Measurements from ENCODE around the gene ZFYVE27. TPM values are rescaled to one million over a fixed set of nuclear protein-coding genes. Genes with fewer than 3 reads are reported as not detected.
A peak's percentile ranks its signal among the peaks of the same experiment; 100 is the strongest.

Gene ZFYVE27
- total and polyA plus RNA-seq, 2 donors, result 13.8 to 23.7 TPM

DNA sequence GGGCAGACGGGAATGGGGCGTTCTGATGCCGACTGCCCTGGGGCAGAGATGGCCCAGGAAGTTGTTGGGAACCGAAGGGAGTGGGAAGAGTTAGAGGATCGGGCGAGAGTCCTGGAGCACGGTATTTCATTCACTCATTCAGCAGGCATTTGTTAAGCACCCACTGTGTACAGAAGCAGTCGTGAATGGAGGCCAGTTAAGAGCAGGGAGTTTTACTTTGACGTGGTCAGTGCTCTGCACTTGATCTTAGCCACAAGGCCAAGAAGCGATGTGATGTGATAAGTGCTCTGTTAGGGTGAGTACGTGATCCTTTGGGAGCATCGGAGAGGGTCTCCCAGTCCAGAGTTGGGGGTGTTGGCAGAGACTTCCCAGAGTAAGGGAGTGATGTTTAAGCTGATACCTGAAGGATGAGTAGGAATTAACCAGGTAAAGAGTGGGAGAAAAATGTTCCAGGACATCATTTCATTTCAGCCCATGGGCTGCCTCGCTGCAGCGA lies 890 bp downstream of the ZFYVE27 start:
- Histone ChIP-seq H3K9me3 (ENCODE audit: control insufficient read depth in 2 of 2, insufficient read depth in 1 of 2, low read length in 1 of 2) (no peaks in the 10 kb centered on the region), H3K27me3 (ENCODE audit: control insufficient read depth in 2 of 2, insufficient read depth in 1 of 2, low read length in 1 of 2) (peaks cover 0 to 2% of the 10 kb centered on the region in 2 donors), H3K36me3 (ENCODE audit: control insufficient read depth in 2 of 2, insufficient read depth in 2 of 2, low read length in 1 of 2) (peaks cover 12 to 31% of the 10 kb centered on the region in 2 donors), H3K4me3 (ENCODE audit: low read length in 2 of 2) (peak overlapping the region; percentile 66 to 74), H3K27ac (ENCODE audit: low read depth in 1 of 2, low read length in 1 of 2) (no peak overlapping the region), H3K4me1 (ENCODE audit: control insufficient read depth in 2 of 2, insufficient read depth in 2 of 2, low read length in 2 of 2) (peaks cover 10 to 19% of the 10 kb centered on the region in 2 donors)
- DNase-seq (ENCODE audit: low read depth in 6 of 9, low spot score in 9 of 9), result no peak
- 42% methylated on average over 14 of the region's 14 CpGs for WGBS

DNA sequence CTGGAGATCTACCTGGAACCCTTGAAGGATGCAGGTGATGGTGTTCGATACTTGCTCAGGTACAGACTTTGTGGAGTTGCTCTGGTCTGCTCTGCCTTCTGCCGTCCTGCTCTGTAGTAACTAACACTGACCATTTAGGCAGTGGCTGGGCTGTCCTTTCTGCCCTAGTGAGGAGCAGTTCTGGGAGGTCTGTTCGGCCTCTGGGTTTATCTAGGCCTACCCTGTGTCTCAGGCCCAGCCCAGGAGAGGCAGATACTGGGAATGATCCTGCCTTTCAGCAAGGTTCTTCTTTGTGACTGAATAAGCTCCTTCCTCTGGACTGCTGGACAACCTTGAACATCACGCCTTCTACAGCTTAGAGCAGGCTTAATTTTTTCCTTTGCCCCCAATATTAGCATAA lies 1.7 kb downstream of the ZFYVE27 start:
- Histone ChIP-seq H3K27me3 (ENCODE audit: control insufficient read depth in 2 of 2, insufficient read depth in 1 of 2, low read length in 1 of 2) (peaks cover 0 to 2% of the 10 kb centered on the region in 2 donors), H3K36me3 (ENCODE audit: control insufficient read depth in 2 of 2, insufficient read depth in 2 of 2, low read length in 1 of 2) (peaks cover 20 to 39% of the 10 kb centered on the region in 2 donors), H3K27ac (ENCODE audit: low read depth in 1 of 2, low read length in 1 of 2) (no peak overlapping the region), H3K4me3 (ENCODE audit: low read length in 2 of 2) (no peak overlapping the region), H3K4me1 (ENCODE audit: control insufficient read depth in 2 of 2, insufficient read depth in 2 of 2, low read length in 2 of 2) (peaks cover 10 to 19% of the 10 kb centered on the region in 2 donors), H3K9me3 (ENCODE audit: control insufficient read depth in 2 of 2, insufficient read depth in 1 of 2, low read length in 1 of 2) (no peaks in the 10 kb centered on the region)
- over 99% methylated on average over 4 of the region's 4 CpGs for WGBS
- no peak for DNase-seq (ENCODE audit: low read depth in 6 of 9, low spot score in 9 of 9)

DNA sequence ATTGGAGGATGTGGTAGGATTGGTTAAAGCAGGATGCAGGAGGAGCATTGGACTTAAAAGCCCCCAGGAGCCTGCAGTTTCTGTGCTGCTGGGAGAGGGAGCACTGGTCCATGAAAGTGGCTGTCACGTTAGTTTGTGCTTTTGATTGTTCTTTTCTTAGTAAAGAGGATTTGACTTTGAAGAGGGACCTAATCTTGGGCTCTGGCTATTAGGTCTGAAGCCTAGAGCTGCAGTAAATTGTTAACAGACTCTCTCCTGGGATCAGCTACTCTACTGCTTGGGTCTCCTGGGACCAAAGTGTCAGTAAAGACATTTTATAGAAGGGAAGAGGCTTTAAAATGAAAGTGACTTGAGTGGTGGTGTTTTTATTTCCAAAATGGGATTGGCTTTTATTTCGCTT lies 3.7 kb downstream of the ZFYVE27 start:
- Histone ChIP-seq H3K9me3 (ENCODE audit: control insufficient read depth in 2 of 2, insufficient read depth in 1 of 2, low read length in 1 of 2) (no peaks in the 10 kb centered on the region), H3K27me3 (ENCODE audit: control insufficient read depth in 2 of 2, insufficient read depth in 1 of 2, low read length in 1 of 2) (no peaks in the 10 kb centered on the region), H3K4me3 (ENCODE audit: low read length in 2 of 2) (no peak overlapping the region), H3K4me1 (ENCODE audit: control insufficient read depth in 2 of 2, insufficient read depth in 2 of 2, low read length in 2 of 2) (peaks cover 10 to 19% of the 10 kb centered on the region in 2 donors), H3K27ac (ENCODE audit: low read depth in 1 of 2, low read length in 1 of 2) (no peak overlapping the region), H3K36me3 (ENCODE audit: control insufficient read depth in 2 of 2, insufficient read depth in 2 of 2, low read length in 1 of 2) (peaks cover 37 to 56% of the 10 kb centered on the region in 2 donors)
- 96% methylated on average over 2 of the region's 2 CpGs for WGBS
- no peak for DNase-seq (ENCODE audit: low read depth in 6 of 9, low spot score in 9 of 9)

DNA sequence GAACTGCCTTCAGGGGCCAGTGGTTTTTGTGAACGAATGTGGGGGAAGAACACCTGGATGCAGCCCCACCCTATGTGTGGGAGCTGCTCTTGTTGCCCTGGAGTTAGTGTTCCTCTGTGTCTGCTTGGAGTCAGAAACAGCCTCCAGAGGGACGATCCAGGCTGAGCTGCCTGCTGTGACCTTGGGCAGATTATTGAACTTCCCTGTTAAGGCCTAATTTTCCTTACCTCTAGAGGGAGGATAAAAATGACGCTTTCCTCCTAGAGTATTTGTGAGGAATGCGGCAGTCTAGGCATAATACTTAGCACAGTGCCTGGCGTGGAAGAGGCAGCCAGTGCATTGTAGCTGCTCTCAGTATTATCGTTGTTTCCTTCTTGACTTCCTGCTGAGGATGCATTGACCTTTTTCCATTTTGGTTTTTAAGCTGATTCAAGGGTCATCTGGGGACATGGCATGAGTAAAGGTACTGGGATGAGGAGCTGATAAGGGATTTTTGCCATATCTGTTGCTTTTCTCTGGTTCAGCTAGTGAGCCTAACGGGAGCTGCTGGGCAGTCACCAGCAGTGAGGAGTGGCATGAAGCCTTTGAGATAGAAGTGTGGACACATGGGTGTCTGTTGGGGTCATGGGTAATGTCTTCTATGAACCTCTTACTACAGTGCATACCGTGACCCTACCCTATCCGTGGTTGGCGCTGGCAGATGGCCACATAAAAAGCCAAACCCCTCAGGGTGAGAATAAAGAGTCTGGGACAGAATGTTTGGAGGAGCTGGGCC lies 6.4 kb downstream of the ZFYVE27 start:
- H3K4me3 ChIP-seq (ENCODE audit: low read length in 2 of 2), result no peak overlapping the region
- DNase-seq (ENCODE audit: low read depth in 6 of 9, low spot score in 9 of 9), result no peak
- no peaks in the 10 kb centered on the region for H3K9me3 ChIP-seq (ENCODE audit: control insufficient read depth in 2 of 2, insufficient read depth in 1 of 2, low read length in 1 of 2)
- no peaks in the 10 kb centered on the region for H3K27me3 ChIP-seq (ENCODE audit: control insufficient read depth in 2 of 2, insufficient read depth in 1 of 2, low read length in 1 of 2)
- WGBS, result 93% methylated on average over 10 of the region's 10 CpGs
- H3K36me3 ChIP-seq (ENCODE audit: control insufficient read depth in 2 of 2, insufficient read depth in 2 of 2, low read length in 1 of 2), result peaks cover 46 to 80% of the 10 kb centered on the region in 2 donors
- no peak overlapping the region for H3K27ac ChIP-seq (ENCODE audit: low read depth in 1 of 2, low read length in 1 of 2)
- H3K4me1 ChIP-seq (ENCODE audit: control insufficient read depth in 2 of 2, insufficient read depth in 2 of 2, low read length in 2 of 2), result peaks cover 3 to 5% of the 10 kb centered on the region in 2 donors

DNA sequence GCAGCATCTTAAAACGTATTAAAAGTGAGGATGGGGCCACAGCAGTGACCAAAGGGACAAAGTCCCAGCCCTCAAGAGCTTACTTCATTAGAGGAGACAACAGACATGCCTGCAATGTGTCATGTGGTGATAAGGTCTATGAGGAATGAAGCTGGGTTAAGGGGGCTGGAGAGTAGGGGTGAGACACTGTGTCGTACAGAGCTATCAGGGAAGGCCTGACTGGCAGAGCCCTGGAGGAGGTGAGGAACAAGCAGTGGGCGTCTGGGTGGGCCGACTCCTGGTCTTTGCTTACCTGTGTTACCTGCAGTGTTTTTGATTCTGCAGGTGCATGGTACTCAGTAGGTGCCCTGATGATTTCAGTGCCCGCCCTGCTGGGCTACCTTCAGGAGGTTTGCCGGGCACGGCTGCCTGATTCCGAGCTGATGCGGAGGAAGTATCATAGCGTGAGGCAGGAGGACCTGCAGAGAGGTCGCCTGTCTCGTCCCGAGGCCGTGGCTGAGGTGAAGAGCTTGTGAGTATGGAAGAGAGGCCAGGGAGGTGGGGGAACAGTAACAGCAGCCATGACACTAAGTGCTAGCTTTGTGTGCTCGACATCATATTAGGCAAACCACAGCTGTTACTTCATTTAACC lies 7.6 kb downstream of the ZFYVE27 start:
- 98% methylated on average over 15 of the region's 15 CpGs for WGBS

DNA sequence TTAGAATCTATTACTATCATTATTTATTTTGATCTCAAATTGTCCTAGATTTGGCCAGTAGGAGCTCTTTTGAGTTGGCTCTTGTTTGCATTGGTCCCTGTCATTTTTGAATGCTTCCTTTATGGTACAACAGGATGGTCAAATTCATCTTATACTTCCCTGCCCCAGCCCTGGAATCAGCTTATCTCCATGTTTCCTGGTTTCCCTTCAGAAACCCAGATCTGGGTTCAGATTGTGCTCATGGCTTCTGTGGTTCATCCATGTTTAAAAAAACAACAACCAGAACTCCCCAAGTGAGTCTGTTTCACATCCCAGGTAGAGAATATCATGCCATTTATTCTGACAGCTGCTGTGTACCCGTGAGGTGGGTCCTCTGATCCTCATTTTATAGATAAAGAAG lies 10.6 kb downstream of the ZFYVE27 start:
- DNase-seq (ENCODE audit: low read depth in 6 of 9, low spot score in 9 of 9), result no peak
- no peaks in the 10 kb centered on the region for H3K9me3 ChIP-seq (ENCODE audit: control insufficient read depth in 2 of 2, insufficient read depth in 1 of 2, low read length in 1 of 2)
- no peaks in the 10 kb centered on the region for H3K4me1 ChIP-seq (ENCODE audit: control insufficient read depth in 2 of 2, insufficient read depth in 2 of 2, low read length in 2 of 2)
- no peak overlapping the region for H3K27ac ChIP-seq (ENCODE audit: low read depth in 1 of 2, low read length in 1 of 2)
- no peak overlapping the region for H3K4me3 ChIP-seq (ENCODE audit: low read length in 2 of 2)
- no peaks in the 10 kb centered on the region for H3K27me3 ChIP-seq (ENCODE audit: control insufficient read depth in 2 of 2, insufficient read depth in 1 of 2, low read length in 1 of 2)
- H3K36me3 ChIP-seq (ENCODE audit: control insufficient read depth in 2 of 2, insufficient read depth in 2 of 2, low read length in 1 of 2), result peaks cover 70 to 88% of the 10 kb centered on the region in 2 donors
- WGBS, result 94% methylated on average over 1 of the region's 1 CpG

More for the DNA sequence above, 7.6 kb downstream of the ZFYVE27 start:
- Histone ChIP-seq H3K27ac (ENCODE audit: low read depth in 1 of 2, low read length in 1 of 2) (no peak overlapping the region), H3K36me3 (ENCODE audit: control insufficient read depth in 2 of 2, insufficient read depth in 2 of 2, low read length in 1 of 2) (peaks cover 49 to 80% of the 10 kb centered on the region in 2 donors), H3K4me1 (ENCODE audit: control insufficient read depth in 2 of 2, insufficient read depth in 2 of 2, low read length in 2 of 2) (no peaks in the 10 kb centered on the region), H3K4me3 (ENCODE audit: low read length in 2 of 2) (no peak overlapping the region), H3K27me3 (ENCODE audit: control insufficient read depth in 2 of 2, insufficient read depth in 1 of 2, low read length in 1 of 2) (no peaks in the 10 kb centered on the region), H3K9me3 (ENCODE audit: control insufficient read depth in 2 of 2, insufficient read depth in 1 of 2, low read length in 1 of 2) (no peaks in the 10 kb centered on the region)
- no peak for DNase-seq (ENCODE audit: low read depth in 6 of 9, low spot score in 9 of 9)

DNA sequence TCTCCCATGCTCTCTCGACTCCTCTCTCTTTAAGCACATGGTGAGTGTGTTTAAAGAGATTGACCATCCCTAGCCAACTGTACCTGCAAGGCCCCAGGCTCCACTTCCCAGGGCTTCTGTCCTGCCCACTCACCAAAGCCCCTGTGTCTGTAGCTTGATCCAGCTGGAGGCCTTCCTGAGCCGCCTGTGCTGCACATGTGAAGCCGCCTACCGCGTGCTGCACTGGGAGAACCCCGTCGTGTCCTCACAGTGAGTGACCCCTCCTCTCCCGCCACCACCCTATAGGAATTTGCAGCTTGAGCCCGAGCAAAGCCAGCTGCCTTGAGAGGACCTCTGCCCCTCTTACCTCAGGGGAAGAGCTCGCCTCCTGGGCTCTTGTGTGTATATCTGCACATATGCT lies 11.2 kb downstream of the ZFYVE27 start:
- Histone ChIP-seq H3K27me3 (ENCODE audit: control insufficient read depth in 2 of 2, insufficient read depth in 1 of 2, low read length in 1 of 2) (no peaks in the 10 kb centered on the region), H3K36me3 (ENCODE audit: control insufficient read depth in 2 of 2, insufficient read depth in 2 of 2, low read length in 1 of 2) (peaks cover 71 to 89% of the 10 kb centered on the region in 2 donors), H3K9me3 (ENCODE audit: control insufficient read depth in 2 of 2, insufficient read depth in 1 of 2, low read length in 1 of 2) (no peaks in the 10 kb centered on the region), H3K4me3 (ENCODE audit: low read length in 2 of 2) (no peak overlapping the region), H3K4me1 (ENCODE audit: control insufficient read depth in 2 of 2, insufficient read depth in 2 of 2, low read length in 2 of 2) (no peaks in the 10 kb centered on the region), H3K27ac (ENCODE audit: low read depth in 1 of 2, low read length in 1 of 2) (no peak overlapping the region)
- DNase-seq (ENCODE audit: low read depth in 6 of 9, low spot score in 9 of 9), result no peak
- WGBS, result 97% methylated on average over 10 of the region's 10 CpGs

DNA sequence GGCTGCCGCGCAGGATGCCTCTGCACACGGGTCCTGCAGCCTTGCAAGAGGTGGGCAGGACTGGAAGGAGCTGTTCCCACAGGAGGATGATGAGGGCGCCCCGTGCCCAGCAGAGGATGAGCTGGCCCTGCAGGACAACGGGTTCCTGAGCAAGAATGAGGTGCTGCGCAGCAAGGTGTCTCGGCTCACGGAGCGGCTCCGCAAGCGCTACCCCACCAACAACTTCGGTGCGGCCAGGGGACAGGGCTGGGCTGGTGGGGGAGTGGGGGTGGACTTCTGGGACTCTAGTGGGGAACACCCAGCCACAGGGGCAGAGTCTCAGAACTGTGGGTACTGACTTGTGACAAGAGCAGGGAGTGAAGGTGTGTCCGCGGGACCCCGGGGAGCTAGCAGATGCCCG lies 16.0 kb downstream of the ZFYVE27 start:
- H3K9me3 ChIP-seq (ENCODE audit: control insufficient read depth in 2 of 2, insufficient read depth in 1 of 2, low read length in 1 of 2), result no peaks in the 10 kb centered on the region
- DNase-seq (ENCODE audit: low read depth in 6 of 9, low spot score in 9 of 9), result no peak
- no peaks in the 10 kb centered on the region for H3K27me3 ChIP-seq (ENCODE audit: control insufficient read depth in 2 of 2, insufficient read depth in 1 of 2, low read length in 1 of 2)
- H3K4me3 ChIP-seq (ENCODE audit: low read length in 2 of 2), result no peak overlapping the region
- H3K27ac ChIP-seq (ENCODE audit: low read depth in 1 of 2, low read length in 1 of 2), result no peak overlapping the region
- no peaks in the 10 kb centered on the region for H3K4me1 ChIP-seq (ENCODE audit: control insufficient read depth in 2 of 2, insufficient read depth in 2 of 2, low read length in 2 of 2)
- H3K36me3 ChIP-seq (ENCODE audit: control insufficient read depth in 2 of 2, insufficient read depth in 2 of 2, low read length in 1 of 2), result peaks cover 90 to 91% of the 10 kb centered on the region in 2 donors
- 97% methylated on average over 18 of the region's 18 CpGs for WGBS

DNA sequence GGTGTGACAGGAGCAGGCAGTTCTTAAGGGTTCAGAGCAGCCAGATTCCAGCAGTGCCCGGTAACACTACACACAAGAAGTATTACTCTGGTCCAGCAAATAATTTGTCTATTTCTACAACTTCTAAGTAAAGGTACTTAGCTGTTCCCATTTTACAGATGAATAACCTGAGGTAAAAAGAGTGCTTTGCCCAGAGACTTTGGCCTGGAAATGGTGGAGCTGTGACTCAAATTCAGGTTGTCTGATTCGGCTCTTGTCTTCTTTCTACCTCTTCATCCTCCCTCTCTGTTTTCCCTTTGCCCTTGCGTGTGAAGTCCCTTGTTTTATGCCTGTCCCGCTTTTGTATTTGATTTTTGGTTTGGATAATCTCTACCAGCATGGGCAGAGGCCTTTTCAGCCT lies 17.8 kb downstream of the ZFYVE27 start:
- no peaks in the 10 kb centered on the region for H3K4me1 ChIP-seq (ENCODE audit: control insufficient read depth in 2 of 2, insufficient read depth in 2 of 2, low read length in 2 of 2)
- WGBS, result 49% methylated on average over 4 of the region's 4 CpGs
- no peak overlapping the region for H3K4me3 ChIP-seq (ENCODE audit: low read length in 2 of 2)
- H3K9me3 ChIP-seq (ENCODE audit: control insufficient read depth in 2 of 2, insufficient read depth in 1 of 2, low read length in 1 of 2), result no peaks in the 10 kb centered on the region
- DNase-seq (ENCODE audit: low read depth in 6 of 9, low spot score in 9 of 9), result no peak
- peaks cover 85 to 86% of the 10 kb centered on the region in 2 donors for H3K36me3 ChIP-seq (ENCODE audit: control insufficient read depth in 2 of 2, insufficient read depth in 2 of 2, low read length in 1 of 2)
- H3K27ac ChIP-seq (ENCODE audit: low read depth in 1 of 2, low read length in 1 of 2), result no peak overlapping the region
- no peaks in the 10 kb centered on the region for H3K27me3 ChIP-seq (ENCODE audit: control insufficient read depth in 2 of 2, insufficient read depth in 1 of 2, low read length in 1 of 2)

All from thymus (tissue), 11 donors.